K562 (cell line): Measurements from ENCODE around the gene GGA2. TPM values are rescaled to one million over a fixed set of nuclear protein-coding genes. Genes with fewer than 3 reads are reported as not detected.

Source experiments
- CAMTA2 ChIP-seq: fragments of 250-450 bp; sonication (Bioruptor Pico); conservative IDR thresholded peaks from 2 replicates; pipeline ENCODE4 v1.5.1; 2022
- ELF1 ChIP-seq: fragments of 200-800 bp; sonication (Bioruptor generic); IDR thresholded peaks from 2 replicates; pipeline ENCODE4 v1.6.1; 2016; ENCODE audit warnings: missing genetic modification characterization, missing compliant biosample characterization
- HDAC2 ChIP-seq: fragments of 450-650 bp; IDR thresholded peaks from 2 replicates; pipeline ENCODE4 v1.6.1; 2016; ENCODE audit warnings: mild to moderate bottlenecking
- SP2 ChIP-seq: IDR thresholded peaks from 2 replicates; pipeline ENCODE4 v1.6.1; 2011; ENCODE audit warnings: mild to moderate bottlenecking, low read depth, low read length, moderate library complexity; ENCODE audit not compliant: poor library complexity, severe bottlenecking; ENCODE audit errors: extremely low read depth
- TEAD4 ChIP-seq, 2 experiments: sonication (generic) in 1 of 2; formaldehyde crosslinking in 1 of 2; IDR thresholded peaks; 2 replicates each; pipeline versions ENCODE4 v1.6.1 to v1.8.0; 2012 to 2022; ENCODE audit warnings: borderline replicate concordance in 1 of 2, inconsistent platforms in 1 of 2, low read length in 1 of 2, mild to moderate bottlenecking in 1 of 2, missing genetic modification reagents in 1 of 2
- TRIM24 ChIP-seq, 2 experiments: fragments of 450-650 bp; IDR thresholded peaks; 2 replicates each; pipeline ENCODE4 v1.6.1; 2016
- ZNF184 ChIP-seq: sonication (generic); formaldehyde crosslinking; IDR thresholded peaks from 2 replicates; pipeline ENCODE4 v1.5.0; 2020; ENCODE audit warnings: missing genetic modification reagents
- polyA plus RNA-seq, 8 experiments: library from polyadenylated mRNA; depleted of rRNA in 4 of 8; stranded (reverse) in 5 of 8; unstranded in 3 of 8; fragments of >200 nt; fragmentation: Nextera tagmentation in 2 of 8; fragmentation: Illumina TruSeq in 1 of 8; extraction: Ambion mirVana in 2 of 8; extraction: Trizol in 1 of 8; gene quantifications; 2 replicates each; pipeline versions ENCODE4 v1.2.1 to v1.2.3, GENCODE V29; 2011 to 2014; ENCODE audit warnings: inconsistent platforms in 1 of 8, missing spikeins in 1 of 8
- total RNA-seq, 7 experiments: library from RNA; depleted of rRNA in 6 of 7; stranded (reverse); fragments of >200 nt in 6 of 7; fragmentation: Illumina TruSeq in 2 of 7; extraction: Trizol in 2 of 7; gene quantifications; 2 replicates each; pipeline versions ENCODE4 v1.2.1 to v1.2.3, GENCODE V29; 2011 to 2021; ENCODE audit warnings: low replicate concordance in 1 of 7
- TF ChIP-seq, protein P1 (sequence below): fragments of 450-650 bp; IDR thresholded peaks from 2 replicates; pipeline ENCODE4 v1.6.1; 2017; ENCODE audit warnings: antibody characterized with exemption, mild to moderate bottlenecking
- TF ChIP-seq, protein P2 (sequence below): fragments of 250-450 bp; sonication (Bioruptor Pico); IDR thresholded peaks from 2 replicates; pipeline ENCODE4 v1.8.0; 2022; ENCODE audit warnings: inconsistent platforms, mild to moderate bottlenecking, moderate library complexity, borderline replicate concordance
- TF ChIP-seq, protein P3 (sequence below), 2 experiments: fragments of 450-650 bp in 1 of 2; sonication (generic) in 1 of 2; formaldehyde crosslinking; conservative IDR thresholded peaks; 2 replicates each; pipeline versions ENCODE4 v1.4.0 to v1.8.1; 2020 to 2022; ENCODE audit warnings: mild to moderate bottlenecking in 1 of 2, missing genetic modification reagents in 1 of 2
- TF ChIP-seq, protein P4 (sequence below): sonication (generic); formaldehyde crosslinking; IDR thresholded peaks from 2 replicates; pipeline ENCODE4 v1.9.0; 2022; ENCODE audit warnings: mild to moderate bottlenecking, missing genetic modification reagents
- TF ChIP-seq, protein P5 (sequence below): fragments of 450-650 bp; conservative IDR thresholded peaks from 2 replicates; pipeline ENCODE4 v1.6.1; 2016; ENCODE audit warnings: missing genetic modification characterization, low read depth, mild to moderate bottlenecking, control low read depth, missing compliant biosample characterization

Gene GGA2
- total and polyA plus RNA-seq, 9 of the 15 experiments (the other 6 are each of a cell fraction or from before 2014, with no cell fraction given): 11.9 to 133 (median 66.3) TPM

DNA sequence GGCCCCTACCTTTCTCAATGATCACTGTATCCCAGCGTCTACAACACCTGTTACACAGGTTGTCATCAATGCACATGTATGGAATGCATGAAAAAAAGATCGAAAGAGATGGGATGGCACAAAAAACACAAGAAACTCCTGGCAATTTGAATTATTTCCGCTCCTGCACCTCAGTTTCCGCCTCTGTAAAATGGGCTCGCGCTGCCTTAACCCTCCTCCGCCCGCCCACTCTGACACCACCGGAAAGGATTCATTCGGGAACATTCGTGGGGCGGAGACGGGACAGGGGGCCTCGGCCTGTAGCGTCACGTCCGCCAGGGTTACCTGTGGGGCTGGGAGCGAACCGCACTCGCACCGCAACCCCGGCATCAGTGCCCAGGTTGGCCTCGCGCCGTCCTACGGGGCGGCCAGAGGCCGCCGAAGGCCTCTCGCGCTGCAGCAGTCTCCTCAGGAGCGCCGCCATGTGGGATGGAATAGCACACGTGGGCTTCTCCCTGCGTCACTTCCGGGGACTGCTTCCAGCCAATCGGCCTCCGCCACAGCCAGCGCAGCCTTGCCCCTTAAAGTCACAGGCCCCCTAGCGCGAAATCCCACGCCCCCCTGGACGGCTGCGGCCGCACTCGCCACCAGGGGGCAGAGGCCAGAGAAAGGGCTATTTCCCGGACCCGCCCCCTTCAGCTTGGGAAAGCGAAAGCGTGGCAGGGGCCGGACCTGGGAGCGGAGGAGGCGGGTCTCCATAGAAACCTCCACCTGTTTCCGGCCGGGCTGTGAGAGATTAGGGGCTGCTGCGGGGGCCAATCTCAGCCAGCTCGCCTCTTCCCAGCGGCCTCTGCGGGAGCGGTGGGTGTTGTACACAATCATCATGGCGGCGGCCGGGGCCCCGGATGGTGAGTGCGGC is 46.8 kb upstream of the GGA2 start, which contains the start of the genes EARS2 and UBFD1 (continued):
- TF ChIP-seq, protein P1, sequence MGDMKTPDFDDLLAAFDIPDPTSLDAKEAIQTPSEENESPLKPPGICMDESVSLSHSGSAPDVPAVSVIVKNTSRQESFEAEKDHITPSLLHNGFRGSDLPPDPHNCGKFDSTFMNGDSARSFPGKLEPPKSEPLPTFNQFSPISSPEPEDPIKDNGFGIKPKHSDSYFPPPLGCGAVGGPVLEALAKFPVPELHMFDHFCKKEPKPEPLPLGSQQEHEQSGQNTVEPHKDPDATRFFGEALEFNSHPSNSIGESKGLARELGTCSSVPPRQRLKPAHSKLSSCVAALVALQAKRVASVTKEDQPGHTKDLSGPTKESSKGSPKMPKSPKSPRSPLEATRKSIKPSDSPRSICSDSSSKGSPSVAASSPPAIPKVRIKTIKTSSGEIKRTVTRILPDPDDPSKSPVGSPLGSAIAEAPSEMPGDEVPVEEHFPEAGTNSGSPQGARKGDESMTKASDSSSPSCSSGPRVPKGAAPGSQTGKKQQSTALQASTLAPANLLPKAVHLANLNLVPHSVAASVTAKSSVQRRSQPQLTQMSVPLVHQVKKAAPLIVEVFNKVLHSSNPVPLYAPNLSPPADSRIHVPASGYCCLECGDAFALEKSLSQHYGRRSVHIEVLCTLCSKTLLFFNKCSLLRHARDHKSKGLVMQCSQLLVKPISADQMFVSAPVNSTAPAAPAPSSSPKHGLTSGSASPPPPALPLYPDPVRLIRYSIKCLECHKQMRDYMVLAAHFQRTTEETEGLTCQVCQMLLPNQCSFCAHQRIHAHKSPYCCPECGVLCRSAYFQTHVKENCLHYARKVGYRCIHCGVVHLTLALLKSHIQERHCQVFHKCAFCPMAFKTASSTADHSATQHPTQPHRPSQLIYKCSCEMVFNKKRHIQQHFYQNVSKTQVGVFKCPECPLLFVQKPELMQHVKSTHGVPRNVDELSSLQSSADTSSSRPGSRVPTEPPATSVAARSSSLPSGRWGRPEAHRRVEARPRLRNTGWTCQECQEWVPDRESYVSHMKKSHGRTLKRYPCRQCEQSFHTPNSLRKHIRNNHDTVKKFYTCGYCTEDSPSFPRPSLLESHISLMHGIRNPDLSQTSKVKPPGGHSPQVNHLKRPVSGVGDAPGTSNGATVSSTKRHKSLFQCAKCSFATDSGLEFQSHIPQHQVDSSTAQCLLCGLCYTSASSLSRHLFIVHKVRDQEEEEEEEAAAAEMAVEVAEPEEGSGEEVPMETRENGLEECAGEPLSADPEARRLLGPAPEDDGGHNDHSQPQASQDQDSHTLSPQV: no peak; the same call in 1 of the 2 replicates
- TF ChIP-seq TRIM24 (IDR thresholded peaks at IDR 0.05) (peak in 1 of 2 experiments; percentile 36; a peak in 1 of 4 replicates), HDAC2 (peak; percentile 99), ELF1 (tag) (peak; percentile 88), CAMTA2 (CRISPR knock-in tag) (no peak), ZNF184 (CRISPR knock-in tag) (no peak), SP2 (no peak), TEAD4 (IDR thresholded peaks at IDR 0.05; ENCODE audit: low read length) (peak; percentile 48), TEAD4 (CRISPR knock-in tag; IDR thresholded peaks at IDR 0.05; ENCODE audit: borderline replicate concordance) (no peak)
- TF ChIP-seq, protein P2, sequence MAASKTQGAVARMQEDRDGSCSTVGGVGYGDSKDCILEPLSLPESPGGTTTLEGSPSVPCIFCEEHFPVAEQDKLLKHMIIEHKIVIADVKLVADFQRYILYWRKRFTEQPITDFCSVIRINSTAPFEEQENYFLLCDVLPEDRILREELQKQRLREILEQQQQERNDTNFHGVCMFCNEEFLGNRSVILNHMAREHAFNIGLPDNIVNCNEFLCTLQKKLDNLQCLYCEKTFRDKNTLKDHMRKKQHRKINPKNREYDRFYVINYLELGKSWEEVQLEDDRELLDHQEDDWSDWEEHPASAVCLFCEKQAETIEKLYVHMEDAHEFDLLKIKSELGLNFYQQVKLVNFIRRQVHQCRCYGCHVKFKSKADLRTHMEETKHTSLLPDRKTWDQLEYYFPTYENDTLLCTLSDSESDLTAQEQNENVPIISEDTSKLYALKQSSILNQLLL (CRISPR knock-in tag): no peak
- TF ChIP-seq, protein P3, sequence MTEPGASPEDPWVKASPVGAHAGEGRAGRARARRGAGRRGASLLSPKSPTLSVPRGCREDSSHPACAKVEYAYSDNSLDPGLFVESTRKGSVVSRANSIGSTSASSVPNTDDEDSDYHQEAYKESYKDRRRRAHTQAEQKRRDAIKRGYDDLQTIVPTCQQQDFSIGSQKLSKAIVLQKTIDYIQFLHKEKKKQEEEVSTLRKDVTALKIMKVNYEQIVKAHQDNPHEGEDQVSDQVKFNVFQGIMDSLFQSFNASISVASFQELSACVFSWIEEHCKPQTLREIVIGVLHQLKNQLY (CRISPR knock-in tag; conservative IDR thresholded peaks at IDR 0.05): no peak
- TF ChIP-seq, protein P4, sequence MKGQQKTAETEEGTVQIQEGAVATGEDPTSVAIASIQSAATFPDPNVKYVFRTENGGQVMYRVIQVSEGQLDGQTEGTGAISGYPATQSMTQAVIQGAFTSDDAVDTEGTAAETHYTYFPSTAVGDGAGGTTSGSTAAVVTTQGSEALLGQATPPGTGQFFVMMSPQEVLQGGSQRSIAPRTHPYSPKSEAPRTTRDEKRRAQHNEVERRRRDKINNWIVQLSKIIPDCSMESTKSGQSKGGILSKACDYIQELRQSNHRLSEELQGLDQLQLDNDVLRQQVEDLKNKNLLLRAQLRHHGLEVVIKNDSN (CRISPR knock-in tag): peak; percentile 95
- TF ChIP-seq, protein P5, sequence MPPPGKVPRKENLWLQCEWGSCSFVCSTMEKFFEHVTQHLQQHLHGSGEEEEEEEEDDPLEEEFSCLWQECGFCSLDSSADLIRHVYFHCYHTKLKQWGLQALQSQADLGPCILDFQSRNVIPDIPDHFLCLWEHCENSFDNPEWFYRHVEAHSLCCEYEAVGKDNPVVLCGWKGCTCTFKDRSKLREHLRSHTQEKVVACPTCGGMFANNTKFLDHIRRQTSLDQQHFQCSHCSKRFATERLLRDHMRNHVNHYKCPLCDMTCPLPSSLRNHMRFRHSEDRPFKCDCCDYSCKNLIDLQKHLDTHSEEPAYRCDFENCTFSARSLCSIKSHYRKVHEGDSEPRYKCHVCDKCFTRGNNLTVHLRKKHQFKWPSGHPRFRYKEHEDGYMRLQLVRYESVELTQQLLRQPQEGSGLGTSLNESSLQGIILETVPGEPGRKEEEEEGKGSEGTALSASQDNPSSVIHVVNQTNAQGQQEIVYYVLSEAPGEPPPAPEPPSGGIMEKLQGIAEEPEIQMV (tag): no peak
